HG03571 (cell line): ENCODE results near the gene MRPL54.
"Not testable (repeated sequence)": the region's sequence is repeated elsewhere in the genome, so short reads cannot be mapped to it uniquely, and the experiment has no call there.

ENCODE experiments used
- ATAC-seq: cut with Tn5 transposase; IDR thresholded peaks from one replicate; pipeline ENCODE4 v1.9.1; 2021; ENCODE audit not compliant: unreplicated experiment

Gene MRPL54

GRCh38 chr19:3808420-3809143 lies 46.1 kb downstream of the MRPL54 start:
- no peak for ATAC-seq

DNA sequence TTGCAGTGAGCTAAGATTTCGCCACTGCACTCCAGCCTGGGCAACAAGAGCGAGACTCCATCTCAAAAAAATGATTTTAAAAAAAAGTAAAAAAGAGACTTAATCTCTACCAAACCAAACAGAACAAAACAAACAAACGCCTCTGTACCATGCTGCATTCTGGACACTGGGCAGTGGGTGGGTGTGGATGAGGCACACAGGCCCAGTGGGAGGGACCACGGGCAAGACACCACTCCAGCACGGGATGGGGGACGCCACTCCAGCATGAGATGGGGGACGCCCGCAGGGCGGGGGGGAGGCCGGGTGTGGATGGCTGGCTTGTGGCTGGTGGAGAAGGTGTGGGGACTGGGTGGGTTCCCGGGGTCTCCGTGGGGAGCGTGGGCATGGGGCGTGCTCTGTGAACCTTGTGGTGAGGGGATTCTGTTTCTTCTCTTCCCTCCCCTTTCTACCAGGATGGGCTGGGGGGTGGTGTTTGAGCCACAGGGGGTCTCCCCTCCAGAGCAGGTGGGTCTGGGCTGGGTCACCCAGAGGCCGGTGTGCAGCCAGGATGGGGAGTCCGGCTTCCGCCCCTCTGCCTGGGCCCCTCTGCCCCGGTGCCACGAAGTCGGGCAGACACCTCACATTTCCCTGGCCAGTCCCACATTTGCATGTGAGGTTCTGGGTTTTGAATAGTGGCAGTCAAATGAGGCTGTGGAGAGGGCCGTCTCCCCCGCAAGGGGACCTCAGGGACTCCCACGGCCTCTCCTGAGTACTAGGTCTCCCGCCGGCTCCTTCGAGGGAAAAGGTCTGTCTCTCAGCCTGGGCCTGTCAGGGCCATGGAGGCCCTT lies 47.6 kb downstream of the MRPL54 start:
- ATAC-seq = no peak

- no peak for ATAC-seq
Observed at GRCh38 chr19:3810708-3811355, 48.4 kb downstream of the MRPL54 start.

DNA sequence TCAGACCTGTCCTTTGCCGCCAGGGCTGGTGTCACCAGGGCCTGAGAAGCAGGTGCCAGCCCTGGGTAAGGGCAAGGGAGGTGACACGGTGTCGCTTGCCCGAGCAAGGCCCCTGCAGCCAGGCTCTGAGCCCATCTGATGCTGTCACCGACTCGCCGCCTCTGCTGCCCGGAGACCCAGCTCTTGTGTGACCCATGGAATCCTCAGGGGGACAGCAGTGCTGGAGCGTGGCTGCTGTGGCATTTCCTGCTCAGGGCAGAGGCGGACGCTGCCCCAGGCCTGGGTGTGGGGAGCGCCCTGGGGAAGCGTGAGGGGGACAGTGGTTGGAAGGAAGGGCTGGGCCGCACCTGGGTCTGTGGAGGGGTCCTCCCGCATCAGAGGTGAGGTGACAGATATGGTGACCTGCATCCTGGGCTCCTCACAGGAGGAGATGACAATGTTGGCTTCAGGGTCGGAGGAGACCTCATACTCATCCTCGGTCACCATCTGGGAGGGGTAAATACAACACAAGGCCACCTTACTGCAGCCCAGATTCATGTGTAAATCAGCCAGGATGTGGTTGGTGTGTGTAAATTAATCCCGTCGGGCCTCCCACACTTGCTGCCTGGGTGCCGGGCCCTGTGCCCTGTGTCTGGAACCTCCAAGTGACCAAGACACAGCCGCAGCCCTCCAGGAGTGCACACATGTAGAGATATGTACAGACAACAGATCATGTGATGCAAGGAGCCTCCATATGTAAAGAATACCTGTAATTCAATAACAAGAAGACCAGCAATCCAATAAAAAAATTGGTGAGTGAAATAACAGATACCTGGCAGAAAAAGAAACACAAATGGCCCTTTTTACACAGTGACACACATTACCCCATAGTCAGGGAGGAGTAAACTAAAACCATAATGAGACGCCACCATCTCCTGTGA lies 51.3 kb downstream of the MRPL54 start:
- ATAC-seq = no peak

- no peak for ATAC-seq
Observed at GRCh38 chr19:3814648-3815047, 52.2 kb downstream of the MRPL54 start.

- not testable (repeated sequence) for ATAC-seq
Observed at GRCh38 chr19:3816148-3816547, 53.7 kb downstream of the MRPL54 start.

GRCh38 chr19:3816566-3817218 lies 54.2 kb downstream of the MRPL54 start:
- no peak for ATAC-seq
